ENCODE results near the gene RUVBL2. TPM values are rescaled to one million over a fixed set of nuclear protein-coding genes. Genes with fewer than 3 reads are reported as not detected.

RUVBL2 gene
- total RNA-seq, 1 experiment from 2014 or later = 130 TPM

DNA sequence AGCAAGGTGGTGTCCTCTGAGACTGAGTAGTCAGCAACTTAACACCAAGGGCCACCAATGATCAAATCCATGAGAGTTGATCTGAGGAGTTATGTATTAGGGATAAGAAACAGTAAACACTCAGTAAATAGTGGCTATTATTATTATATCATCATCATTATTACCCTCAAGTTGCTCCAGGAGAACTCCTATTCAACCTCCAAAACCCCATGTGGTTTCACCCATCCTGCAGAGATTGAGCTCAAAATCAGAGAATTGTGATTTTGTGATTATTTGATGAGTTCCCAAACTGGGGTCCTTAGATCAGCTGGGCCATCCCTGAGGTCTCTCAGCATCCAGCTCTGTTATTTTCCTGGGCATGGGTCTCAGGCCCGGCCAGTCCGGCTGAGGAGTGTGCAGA is 67.3 kb downstream of the RUVBL2 start:
- TF ChIP-seq, protein P1, sequence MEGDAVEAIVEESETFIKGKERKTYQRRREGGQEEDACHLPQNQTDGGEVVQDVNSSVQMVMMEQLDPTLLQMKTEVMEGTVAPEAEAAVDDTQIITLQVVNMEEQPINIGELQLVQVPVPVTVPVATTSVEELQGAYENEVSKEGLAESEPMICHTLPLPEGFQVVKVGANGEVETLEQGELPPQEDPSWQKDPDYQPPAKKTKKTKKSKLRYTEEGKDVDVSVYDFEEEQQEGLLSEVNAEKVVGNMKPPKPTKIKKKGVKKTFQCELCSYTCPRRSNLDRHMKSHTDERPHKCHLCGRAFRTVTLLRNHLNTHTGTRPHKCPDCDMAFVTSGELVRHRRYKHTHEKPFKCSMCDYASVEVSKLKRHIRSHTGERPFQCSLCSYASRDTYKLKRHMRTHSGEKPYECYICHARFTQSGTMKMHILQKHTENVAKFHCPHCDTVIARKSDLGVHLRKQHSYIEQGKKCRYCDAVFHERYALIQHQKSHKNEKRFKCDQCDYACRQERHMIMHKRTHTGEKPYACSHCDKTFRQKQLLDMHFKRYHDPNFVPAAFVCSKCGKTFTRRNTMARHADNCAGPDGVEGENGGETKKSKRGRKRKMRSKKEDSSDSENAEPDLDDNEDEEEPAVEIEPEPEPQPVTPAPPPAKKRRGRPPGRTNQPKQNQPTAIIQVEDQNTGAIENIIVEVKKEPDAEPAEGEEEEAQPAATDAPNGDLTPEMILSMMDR (conservative IDR thresholded peaks at IDR 0.05) = no peak
- H3K27me3 Mint-ChIP-seq (ENCODE audit: low read depth) = peaks cover 76% of the 10 kb centered on the region

More for the DNA sequence above, 67.3 kb downstream of the RUVBL2 start:
- Histone ChIP-seq H4K5ac (ENCODE audit: insufficient read length, low read depth, low read length) (no peak overlapping the region), H3K4me2 (ENCODE audit: insufficient read depth, insufficient read length, low read length) (no peak overlapping the region), H3K56ac (ENCODE audit: insufficient read length, low read depth, low read length) (no peak overlapping the region), H3K9ac (ENCODE audit: extremely low read depth, insufficient read length, low read length) (no peak overlapping the region), H3T11ph (ENCODE audit: low read length) (no peak overlapping the region), H2BK15ac (ENCODE audit: low read depth, low read length) (no peak overlapping the region), H2BK12ac (ENCODE audit: insufficient read length, low read depth, low read length) (no peak overlapping the region), H3K27ac (ENCODE audit: insufficient read length, low read depth, low read length) (no peak overlapping the region), H2AFZ (ENCODE audit: low read length) (no peak overlapping the region), H2BK120ac (ENCODE audit: low read depth, low read length, poor library complexity, severe bottlenecking) (no peak overlapping the region), H4K20me1 (ENCODE audit: control insufficient read depth, insufficient read depth, insufficient read length) (no peaks in the 10 kb centered on the region), H3K79me2 (ENCODE audit: insufficient read depth, low read length) (no peaks in the 10 kb centered on the region), H2BK5ac (ENCODE audit: insufficient read length, low read length) (no peak overlapping the region), H3K14ac (ENCODE audit: insufficient read depth, low read length) (no peak overlapping the region), H4K91ac (ENCODE audit: insufficient read length, low read depth, low read length) (no peak overlapping the region), H4K8ac (replicated peaks; ENCODE audit: insufficient read length, low read depth, low read length) (no peak overlapping the region), H3K27me3 (ENCODE audit: insufficient read depth, low read length) (peaks cover 15% of the 10 kb centered on the region; the same call in 1 of the 2 replicates), H3K23me2 (ENCODE audit: insufficient read length, low read depth, low read length, poor library complexity, severe bottlenecking) (peaks cover 12% of the 10 kb centered on the region), H2AK5ac (ENCODE audit: insufficient read length, low read length) (no peak overlapping the region), H3K4me1 (ENCODE audit: insufficient read depth, low read length) (peaks cover 2% of the 10 kb centered on the region; the same call in 1 of the 2 replicates), H3K79me1 (ENCODE audit: insufficient read depth, low read depth, low read length, poor library complexity, severe bottlenecking) (no peaks in the 10 kb centered on the region), H3K23ac (ENCODE audit: insufficient read length, low read depth, low read length) (no peak overlapping the region), H3K18ac (ENCODE audit: insufficient read length, low read depth, low read length) (no peak overlapping the region), H3K4ac (ENCODE audit: low read depth, low read length) (no peak overlapping the region), H3K9me3 (ENCODE audit: control insufficient read depth, low read depth, low read length) (no peaks in the 10 kb centered on the region), H2BK20ac (ENCODE audit: low read depth, low read length, poor library complexity, severe bottlenecking) (no peak overlapping the region)
- Mint-ChIP-seq H3K27ac (no peak overlapping the region), H3K9me3 (peaks cover 0 to 2% of the 10 kb centered on the region in 2 experiments; a peak in 1 of 5 replicates), H3K36me3 (ENCODE audit: insufficient read depth in 1 of 3, low read depth in 3 of 3) (no peaks in the 10 kb centered on the region; a peak in 1 of 7 replicates), H3K4me3 (no peak overlapping the region), H3K4me1 (peaks cover 35 to 45% of the 10 kb centered on the region in 2 experiments)
- no peak for DNase-seq
- no CpG with 5 or more reads among the region's 2 CpGs for WGBS (ENCODE audit: extremely low coverage, insufficient read length, low lambda C conversion rate)

All from H9 (cell line).